ENCODE results near the gene CCNI2. TPM values are rescaled to one million over a fixed set of nuclear protein-coding genes. Genes with fewer than 3 reads are reported as not detected.

CCNI2 gene
- total RNA-seq, 1 donor from 2014 or later = 1.4 TPM

DNA sequence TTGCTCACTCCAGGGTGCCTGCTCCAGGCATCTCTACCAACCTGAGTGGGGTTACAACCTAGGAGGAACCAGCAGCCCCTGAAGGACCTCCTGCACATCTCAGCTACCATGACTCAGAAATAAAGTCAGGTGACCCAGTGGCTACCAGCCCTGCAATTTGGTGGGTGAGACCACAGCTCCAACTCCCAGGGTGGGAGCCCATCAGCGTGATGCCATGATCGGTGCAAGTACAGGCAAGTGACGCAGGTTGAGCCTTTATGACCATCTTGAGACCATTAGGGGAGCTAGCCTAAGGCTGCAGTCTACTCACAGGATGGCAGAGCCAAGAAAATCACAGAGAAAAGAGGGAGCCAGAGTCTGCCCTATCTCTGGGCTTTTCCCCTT is 21.3 kb downstream of the CCNI2 start:
- Mint-ChIP-seq H3K27me3 (no peaks in the 10 kb centered on the region), H3K4me1 (ENCODE audit: unreplicated experiment) (peaks cover 13% of the 10 kb centered on the region), H3K36me3 (peaks cover 7% of the 10 kb centered on the region)

GRCh38 chr5:132770476-132771159 is 23.4 kb downstream of the CCNI2 start:
- no peak for TF ChIP-seq CTCF (conservative IDR thresholded peaks at IDR 0.05)
- H3K27me3 Mint-ChIP-seq = no peaks in the 10 kb centered on the region
- peaks cover 5% of the 10 kb centered on the region for H3K36me3 Mint-ChIP-seq
- no peak overlapping the region for H3K27ac Mint-ChIP-seq
- H3K4me1 Mint-ChIP-seq (ENCODE audit: unreplicated experiment) = peaks cover 22% of the 10 kb centered on the region
- no peak for DNase-seq (ENCODE audit: extremely low spot score, unreplicated experiment)
- no peaks in the 10 kb centered on the region for H3K9me3 Mint-ChIP-seq
- H3K4me3 Mint-ChIP-seq = no peak overlapping the region

More for the DNA sequence above, 21.3 kb downstream of the CCNI2 start:
- no peak overlapping the region for H3K27ac Mint-ChIP-seq
- H3K9me3 Mint-ChIP-seq = no peaks in the 10 kb centered on the region
- no peak overlapping the region for H3K4me3 Mint-ChIP-seq
- no peak for TF ChIP-seq CTCF (conservative IDR thresholded peaks at IDR 0.05)
- DNase-seq (ENCODE audit: extremely low spot score, unreplicated experiment) = no peak

DNA sequence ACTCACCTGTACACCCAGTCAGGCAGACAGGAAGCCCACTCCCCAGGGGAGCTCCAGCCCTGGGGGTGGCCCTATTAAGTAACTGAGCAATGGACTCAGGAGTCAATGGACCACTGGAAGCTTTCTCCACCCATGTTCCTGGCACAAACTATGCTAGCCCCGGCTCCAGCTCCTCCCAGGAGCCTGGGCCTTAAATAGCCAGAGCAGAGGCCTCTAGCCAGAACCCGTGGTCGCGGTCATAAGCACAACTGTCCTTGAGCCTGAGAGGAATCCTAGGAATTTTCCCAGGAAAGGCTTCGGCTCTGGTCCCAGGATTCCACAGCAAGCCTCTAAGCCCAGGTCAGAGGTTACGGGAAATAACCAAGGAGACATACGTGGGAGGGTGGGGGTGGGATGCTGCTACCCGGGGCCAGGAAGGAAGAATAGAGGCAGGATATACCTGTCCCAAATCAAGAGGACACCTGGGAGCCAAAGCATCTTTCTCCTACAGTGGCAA is 24.3 kb downstream of the CCNI2 start:
- H3K4me1 Mint-ChIP-seq (ENCODE audit: unreplicated experiment) = peaks cover 29% of the 10 kb centered on the region
- H3K27ac Mint-ChIP-seq = no peak overlapping the region
- TF ChIP-seq CTCF (conservative IDR thresholded peaks at IDR 0.05) = no peak
- no peaks in the 10 kb centered on the region for H3K9me3 Mint-ChIP-seq
- H3K4me3 Mint-ChIP-seq = no peak overlapping the region
- peaks cover 5% of the 10 kb centered on the region for H3K36me3 Mint-ChIP-seq
- H3K27me3 Mint-ChIP-seq = no peaks in the 10 kb centered on the region
- no peak for DNase-seq (ENCODE audit: extremely low spot score, unreplicated experiment)

DNA sequence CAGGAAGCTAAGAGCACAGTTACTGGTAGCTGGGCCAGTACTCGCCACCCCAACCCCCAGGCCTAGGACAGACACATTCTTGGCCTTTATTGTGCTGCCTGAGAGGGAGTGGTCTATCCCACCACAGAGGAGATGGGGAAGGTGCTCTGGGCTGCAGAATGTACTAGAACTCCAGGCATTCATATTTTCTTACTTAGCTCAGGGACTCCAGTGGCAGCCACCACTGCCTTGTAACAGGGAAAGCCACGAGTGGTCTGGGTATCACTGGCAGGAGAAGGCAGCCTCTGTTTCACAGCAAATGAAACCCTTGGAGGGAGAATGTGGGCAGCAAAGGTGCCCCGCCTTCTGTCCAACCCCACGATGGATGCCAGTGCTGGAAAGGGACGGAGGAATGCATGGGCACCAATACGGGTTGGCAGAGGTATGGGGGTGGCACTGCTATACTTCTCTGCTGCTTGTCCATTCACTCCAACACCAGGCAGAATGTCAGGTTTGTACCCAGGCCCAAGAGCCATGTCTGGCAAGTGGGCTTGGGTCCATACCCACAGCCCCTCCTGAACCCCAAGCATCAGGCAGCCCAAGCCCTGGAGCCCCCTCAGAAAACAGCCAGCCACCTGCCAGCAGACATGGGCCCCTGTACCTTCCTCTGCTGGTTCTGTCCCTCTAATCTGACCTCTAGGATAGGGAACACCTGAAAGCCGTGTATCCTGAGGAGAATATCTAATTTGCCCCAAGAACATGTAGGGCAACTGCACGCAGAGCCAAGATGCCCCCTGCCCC is 25.3 kb downstream of the CCNI2 start:
- Mint-ChIP-seq H3K27ac (no peak overlapping the region), H3K4me1 (ENCODE audit: unreplicated experiment) (peaks cover 29% of the 10 kb centered on the region), H3K27me3 (no peaks in the 10 kb centered on the region), H3K36me3 (no peaks in the 10 kb centered on the region), H3K9me3 (no peaks in the 10 kb centered on the region), H3K4me3 (no peak overlapping the region)
- TF ChIP-seq CTCF (conservative IDR thresholded peaks at IDR 0.05) = no peak
- DNase-seq (ENCODE audit: extremely low spot score, unreplicated experiment) = no peak

- no peaks in the 10 kb centered on the region for H3K36me3 Mint-ChIP-seq
- H3K4me1 Mint-ChIP-seq (ENCODE audit: unreplicated experiment) = peaks cover 29% of the 10 kb centered on the region
- no peaks in the 10 kb centered on the region for H3K9me3 Mint-ChIP-seq
- DNase-seq (ENCODE audit: extremely low spot score, unreplicated experiment) = no peak
- peaks cover 5% of the 10 kb centered on the region for H3K27me3 Mint-ChIP-seq
- TF ChIP-seq CTCF (conservative IDR thresholded peaks at IDR 0.05) = no peak
- H3K27ac Mint-ChIP-seq = no peak overlapping the region
- no peak overlapping the region for H3K4me3 Mint-ChIP-seq
Observed at GRCh38 chr5:132773114-132773513, 25.9 kb downstream of the CCNI2 start.
